Stimulated activated CD8-positive, alpha-beta memory T cell treated with anti-CD3 and anti-CD28 coated beads, Interleukin-4, amount 100 ng/mL, for 4 hours (primary cell): Measurements from ENCODE around the gene CCDC149.

Experiments
- DNase-seq, 2 donors: peaks; one replicate each; pipeline ENCODE4 v3.0.0-alpha.2; 2020; ENCODE audit warnings: low read depth in 2 of 2, low spot score in 1 of 2

CCDC149 gene

DNA sequence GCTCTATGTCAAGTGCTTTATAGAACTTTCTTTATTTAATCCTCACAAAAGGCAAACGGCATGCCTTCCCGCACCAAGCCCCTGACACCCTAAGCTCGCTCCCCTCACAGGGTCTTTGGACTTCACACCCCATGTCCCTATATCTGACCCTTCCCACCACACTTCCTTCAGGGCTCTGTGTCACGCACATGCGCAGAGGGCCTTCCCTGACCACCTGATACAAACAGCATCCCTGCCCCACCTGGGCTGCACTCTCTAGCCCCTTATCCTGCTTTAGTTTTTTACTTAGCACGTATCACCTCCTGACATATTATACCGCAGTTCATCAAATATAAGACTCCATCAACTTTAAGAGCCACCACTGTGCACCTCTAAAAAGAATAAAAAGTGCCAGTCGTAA lies 67.7 kb downstream of the CCDC149 start:
- no peak for DNase-seq

DNA sequence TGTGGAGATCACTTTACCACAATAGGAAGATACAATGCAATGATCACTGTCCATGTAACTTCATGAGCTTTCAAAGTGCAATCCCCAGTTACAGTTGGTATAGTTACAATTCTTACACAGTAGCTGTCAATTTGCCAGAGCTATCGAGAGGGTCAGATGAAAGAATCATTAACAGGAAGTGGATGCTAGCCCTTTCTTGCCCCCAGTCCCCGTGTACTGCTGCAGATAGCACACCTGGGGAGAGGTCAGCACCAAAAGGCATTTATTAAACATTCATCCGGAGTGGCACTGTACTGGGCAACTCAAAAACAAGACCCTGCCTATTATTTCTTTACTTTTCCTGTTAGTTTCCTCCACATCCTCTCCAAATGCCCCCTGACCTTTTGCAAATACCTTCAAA lies 69.7 kb downstream of the CCDC149 start:
- no peak for DNase-seq

- no peak for DNase-seq
These were observed 70.5 kb downstream of the CCDC149 start for GRCh38 chr4:24842356-24842755.

DNA sequence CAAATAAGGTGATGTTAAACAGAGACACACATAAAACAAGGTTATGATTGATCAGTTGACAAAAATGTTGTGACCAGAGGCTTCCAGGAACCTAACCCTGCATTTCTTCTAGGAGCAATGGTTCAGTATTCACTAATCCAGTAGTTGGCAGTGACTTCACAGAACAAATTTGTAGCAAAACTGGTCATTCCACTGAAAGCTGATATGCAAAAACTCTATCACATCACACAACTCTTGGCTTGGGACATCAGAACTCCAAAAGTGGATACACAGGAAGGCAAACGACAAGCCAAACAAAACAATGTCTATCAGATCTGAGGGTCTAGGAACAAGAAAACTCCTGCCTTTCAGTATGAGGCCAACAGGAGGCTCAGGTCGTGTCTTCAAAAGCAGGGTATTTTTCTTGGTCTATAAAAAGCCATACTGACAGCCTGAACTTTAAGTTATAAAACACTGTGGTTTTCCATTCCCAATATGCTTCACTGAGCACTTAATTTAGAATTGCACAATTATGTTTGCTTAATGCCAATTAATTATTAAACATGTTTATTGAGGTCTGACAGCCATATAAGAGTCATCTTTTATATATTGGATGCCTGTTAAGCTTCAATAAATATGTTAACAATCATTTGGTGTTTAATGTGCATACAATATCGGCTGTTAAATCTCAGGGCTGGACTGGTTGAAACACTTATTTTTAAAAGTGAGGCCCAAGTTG lies 71.9 kb downstream of the CCDC149 start:
- DNase-seq: no peak

GRCh38 chr4:24840362-24840761 lies 72.5 kb downstream of the CCDC149 start:
- DNase-seq: no peak

DNA sequence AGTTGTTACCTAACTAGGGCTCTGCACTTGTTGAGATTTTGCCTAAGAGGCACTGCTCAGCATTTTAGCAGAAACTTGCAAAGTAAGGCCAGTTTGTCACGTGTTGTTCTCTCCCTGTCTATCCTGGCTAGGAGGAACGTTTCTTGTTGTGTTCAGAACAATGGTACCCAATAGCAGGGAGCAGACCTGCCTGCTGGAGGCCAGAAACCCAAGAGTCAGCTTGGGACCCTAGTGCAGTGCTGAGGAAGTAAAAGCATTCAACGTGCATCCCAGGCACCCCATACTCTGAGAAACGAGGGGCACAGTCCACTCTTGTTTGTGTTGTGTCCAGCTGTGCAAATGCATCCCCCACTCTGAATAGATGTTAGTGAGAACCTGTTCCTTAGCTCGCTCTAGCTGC lies 75.1 kb downstream of the CCDC149 start:
- DNase-seq: no peak

GRCh38 chr4:24837336-24837735 lies 75.5 kb downstream of the CCDC149 start:
- no peak for DNase-seq

DNA sequence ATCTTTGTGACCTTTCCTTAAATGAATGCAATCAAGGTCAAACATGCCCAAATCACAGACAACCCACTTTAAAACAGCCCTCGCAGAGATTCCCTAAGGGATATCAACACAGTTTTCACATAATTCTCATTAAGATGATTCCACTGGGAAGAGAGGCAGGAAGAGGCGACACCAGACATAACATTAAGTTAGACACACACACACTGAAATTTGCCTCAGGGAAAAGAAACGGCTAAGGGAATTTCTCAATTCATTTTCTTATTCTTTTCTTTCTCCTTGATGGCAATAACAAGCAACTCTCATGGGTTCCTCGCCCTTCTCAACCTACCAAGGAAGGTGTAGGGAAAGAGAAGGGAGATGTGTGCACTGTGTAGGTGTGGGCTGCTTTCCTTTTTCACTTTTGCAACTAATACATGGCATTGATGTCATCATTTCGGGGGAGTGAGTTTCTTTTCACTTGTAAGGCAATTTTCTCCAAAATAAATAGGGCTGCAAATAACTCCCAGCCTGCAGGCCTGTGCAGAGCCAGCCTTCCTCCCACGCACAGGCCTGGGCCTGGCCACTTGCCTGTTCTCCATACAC lies 76.1 kb downstream of the CCDC149 start:
- DNase-seq: no peak

DNA sequence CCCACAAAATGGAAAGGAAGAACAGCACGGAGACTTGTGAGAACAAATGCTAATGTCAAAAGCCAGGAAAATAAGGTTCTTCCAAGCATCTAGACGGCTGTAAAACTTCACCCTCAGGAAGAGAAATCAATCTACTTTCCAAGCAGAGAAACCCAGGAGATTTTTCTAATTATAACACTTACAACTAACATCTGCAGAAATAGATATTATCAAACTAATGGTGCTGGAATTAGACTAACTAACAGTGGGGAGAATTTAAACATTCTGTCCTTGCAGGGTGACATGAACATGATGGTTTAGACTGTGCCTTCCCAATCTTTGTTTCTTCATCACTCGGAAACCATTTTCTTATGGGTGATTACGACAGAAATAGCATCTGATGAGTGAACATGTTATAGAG lies 77.1 kb downstream of the CCDC149 start:
- no peak for DNase-seq

- DNase-seq: no peak
These were observed 81.2 kb downstream of the CCDC149 start for GRCh38 chr4:24831637-24832036.

GRCh38 chr4:24824720-24825119 lies 88.1 kb downstream of the CCDC149 start:
- no peak for DNase-seq

DNA sequence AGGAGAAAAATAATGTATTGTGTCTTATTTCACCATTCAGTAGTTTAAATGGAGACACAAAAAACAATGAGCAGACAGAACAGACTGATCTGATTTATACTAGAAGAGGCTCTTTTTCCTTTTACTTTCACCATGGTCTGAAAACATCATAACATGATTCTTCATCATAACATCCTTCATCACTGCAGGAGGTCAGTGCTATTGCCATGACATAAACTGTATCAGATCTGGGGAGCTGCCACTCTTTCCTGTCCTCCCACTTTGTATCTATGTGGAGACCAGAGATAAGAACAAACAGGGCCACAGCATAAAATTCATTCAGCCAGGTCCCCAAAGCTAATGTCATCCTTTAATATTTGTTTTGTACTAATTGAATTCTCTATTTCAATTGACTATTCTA lies 92.3 kb downstream of the CCDC149 start:
- no peak for DNase-seq

- DNase-seq: no peak
These were observed 96.0 kb downstream of the CCDC149 start for GRCh38 chr4:24816797-24817196.

- no peak for DNase-seq
These were observed 99.1 kb downstream of the CCDC149 start for GRCh38 chr4:24813732-24814131.

- no peak for DNase-seq
These were observed 101.8 kb downstream of the CCDC149 start for GRCh38 chr4:24810871-24811631.

- no peak for DNase-seq
These were observed 102.9 kb downstream of the CCDC149 start for GRCh38 chr4:24809815-24810405.

- DNase-seq: no peak
These were observed 103.5 kb downstream of the CCDC149 start for GRCh38 chr4:24809376-24809775.

DNA sequence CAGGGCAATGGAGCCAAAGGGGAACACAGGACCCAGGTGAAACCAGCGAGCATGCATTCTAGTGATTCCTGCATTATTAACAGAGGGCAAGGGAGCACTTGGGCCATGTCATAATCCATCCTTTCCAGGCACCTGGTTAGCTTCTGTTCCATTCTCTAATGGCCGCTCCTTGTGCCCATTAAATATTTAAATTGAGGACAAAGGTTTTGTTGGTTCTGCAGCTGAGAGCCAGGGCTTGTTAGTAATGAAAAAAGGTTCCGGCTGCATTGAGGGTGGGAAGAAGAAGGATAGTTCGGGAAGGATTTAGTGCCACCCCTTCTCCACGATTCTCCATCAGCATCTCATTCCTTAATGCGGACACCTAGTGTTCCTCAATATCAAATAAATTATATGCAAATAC lies 103.9 kb downstream of the CCDC149 start:
- no peak for DNase-seq

DNA sequence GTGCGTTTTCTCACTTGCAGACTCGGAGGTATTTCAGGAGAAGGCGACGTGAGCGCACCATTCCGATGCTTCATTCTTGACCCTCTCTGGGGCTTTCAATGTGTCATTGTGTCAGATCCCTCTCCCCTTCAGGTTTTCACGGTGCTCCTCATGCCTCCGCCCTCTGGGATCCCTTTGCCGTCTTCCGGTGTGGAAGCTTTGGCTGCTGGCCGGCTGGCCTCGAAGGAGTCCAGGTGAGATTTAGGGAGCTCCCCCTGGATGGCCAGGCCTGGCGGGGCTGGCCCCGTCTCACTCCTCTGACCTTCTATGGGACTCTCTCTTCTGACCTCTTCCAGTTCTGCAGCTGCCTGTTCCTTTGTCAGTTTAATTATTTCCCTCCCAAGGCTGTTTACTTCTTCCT lies 104.6 kb downstream of the CCDC149 start:
- DNase-seq: no peak

GRCh38 chr4:24807611-24808010 lies 105.2 kb downstream of the CCDC149 start:
- DNase-seq: no peak

DNA sequence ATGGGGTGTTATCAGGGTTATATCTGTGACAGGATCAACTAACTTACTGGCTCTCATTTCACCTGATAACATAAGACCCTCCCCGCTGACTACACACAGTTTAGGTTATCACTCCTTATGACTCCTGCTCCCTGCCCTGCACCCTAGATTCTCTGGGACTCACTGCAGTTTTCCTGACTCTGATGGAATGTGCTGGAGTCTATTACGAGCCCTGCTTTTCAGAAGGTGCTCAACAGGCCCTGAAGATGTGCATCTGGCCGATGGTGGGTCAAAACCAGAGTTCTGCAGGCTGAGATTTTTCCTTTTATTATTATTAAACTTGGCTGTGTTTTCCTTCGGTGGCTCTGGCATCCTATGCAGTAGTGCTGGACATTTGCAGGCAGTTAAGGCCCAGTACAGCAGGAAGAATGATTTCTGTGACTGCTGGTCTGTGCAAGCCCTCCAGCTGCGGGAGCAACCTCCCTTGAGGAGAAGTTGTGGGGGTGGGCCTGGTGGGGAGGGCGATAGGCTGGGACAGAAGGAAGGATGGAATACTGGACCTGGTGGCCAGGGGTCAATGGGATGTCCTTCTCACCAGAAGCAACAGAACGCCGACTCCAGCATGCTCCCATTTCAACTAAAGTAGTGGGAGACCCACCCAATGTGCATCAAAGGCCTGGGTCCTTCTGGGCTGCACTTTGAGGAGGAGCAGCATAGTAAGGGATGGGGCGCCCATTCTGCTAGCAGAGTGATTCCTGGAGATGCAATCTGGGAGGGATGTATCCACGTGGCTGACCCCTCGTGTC lies 106.4 kb downstream of the CCDC149 start:
- no peak for DNase-seq
